ENCODE measurements around the gene PMVK.

PMVK gene

GRCh38 chr1:154951901-154952657, 15.6 kb upstream of the PMVK start:
- in situ Hi-C loops (cut with MboI; ENCODE audit: low sequenced_read_pairs): no loop called here

DNA sequence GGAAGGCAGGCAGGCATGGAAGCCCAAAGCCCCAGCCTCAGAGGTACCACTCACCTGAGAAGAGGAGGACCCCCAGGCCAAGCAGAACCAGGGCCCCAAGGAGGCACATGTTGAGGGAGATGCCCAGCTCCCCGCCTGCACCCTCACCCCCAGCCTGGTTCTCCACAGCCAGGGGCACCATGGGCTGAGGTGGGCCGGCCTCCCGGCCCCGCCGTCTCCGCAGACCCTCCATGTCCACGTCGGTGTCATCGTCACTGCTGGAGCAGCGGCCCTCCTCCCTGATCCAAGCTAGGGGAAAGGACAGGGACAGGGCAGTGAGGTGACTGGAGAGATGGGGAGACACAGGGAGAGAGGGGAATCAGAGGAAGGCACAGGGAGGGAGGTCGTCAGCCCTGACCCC, 11.6 kb upstream of the PMVK start:
- in situ Hi-C loops (cut with MboI; ENCODE audit: low sequenced_read_pairs): no loop called here

DNA sequence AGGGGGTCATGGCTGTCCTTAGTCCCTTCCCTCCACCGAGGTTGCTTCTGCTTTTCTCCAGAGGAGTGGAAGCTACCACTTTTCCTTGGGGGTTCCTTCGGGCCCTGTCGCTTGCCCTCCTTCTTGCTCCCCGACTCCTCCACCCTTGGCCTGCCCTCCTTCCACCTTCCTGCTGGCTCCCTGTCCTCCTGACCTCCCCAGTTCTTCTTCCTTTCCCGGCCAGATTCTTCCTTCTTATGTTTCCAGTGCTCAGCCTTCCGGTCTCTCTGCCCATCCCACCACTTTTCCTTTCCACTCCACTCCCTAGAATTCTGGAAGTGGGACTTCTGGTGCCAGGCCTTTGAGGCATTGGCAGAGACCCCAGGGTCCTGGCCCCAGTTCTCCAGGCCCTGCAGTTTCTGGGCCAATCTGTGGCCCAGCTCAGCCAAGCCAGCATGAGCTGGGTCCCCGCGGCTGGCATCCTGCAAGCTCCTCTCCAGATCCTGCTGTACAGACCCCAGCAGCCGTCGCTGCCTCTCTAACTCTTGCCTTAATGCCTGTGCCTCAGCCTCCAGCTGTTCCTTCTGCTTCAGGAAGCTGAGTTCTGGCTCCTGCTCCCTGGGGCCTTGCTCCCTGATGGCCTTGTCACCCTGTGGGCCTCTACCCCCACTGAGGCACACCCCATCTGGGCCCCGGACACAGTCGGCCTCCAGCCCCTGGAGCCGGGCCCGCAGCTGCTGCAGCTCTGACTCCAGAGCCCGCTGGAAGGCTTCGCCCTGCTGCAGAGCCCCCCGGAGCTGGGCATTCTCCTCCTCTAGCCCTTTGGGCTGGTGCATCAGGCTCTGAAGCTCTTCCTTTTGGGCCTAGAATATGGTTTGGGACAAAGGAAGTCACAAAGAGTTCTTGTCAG, 9.7 kb upstream of the PMVK start:
- in situ Hi-C loops (cut with MboI; ENCODE audit: low sequenced_read_pairs): no loop called here

GRCh38 chr1:154945160-154945961, 8.8 kb upstream of the PMVK start:
- in situ Hi-C loops (cut with MboI; ENCODE audit: low sequenced_read_pairs): no loop called here

- in situ Hi-C loops (cut with MboI; ENCODE audit: low sequenced_read_pairs): no loop called here
Measured at GRCh38 chr1:154944401-154945159, 8.1 kb upstream of the PMVK start.

GRCh38 chr1:154943649-154944400, 7.3 kb upstream of the PMVK start:
- in situ Hi-C loops (cut with MboI; ENCODE audit: low sequenced_read_pairs): no loop called here

- in situ Hi-C loops (cut with MboI; ENCODE audit: low sequenced_read_pairs): no loop called here
Measured at GRCh38 chr1:154941333-154942013, 5.0 kb upstream of the PMVK start.

- in situ Hi-C loops (cut with MboI; ENCODE audit: low sequenced_read_pairs): no loop called here
Measured at GRCh38 chr1:154940651-154941194, 4.2 kb upstream of the PMVK start.

- in situ Hi-C loops (cut with MboI; ENCODE audit: low sequenced_read_pairs): no loop called here
Measured at GRCh38 chr1:154940213-154940560, 3.7 kb upstream of the PMVK start.

GRCh38 chr1:154938604-154939399, 2.3 kb upstream of the PMVK start:
- in situ Hi-C loops (cut with MboI; ENCODE audit: low sequenced_read_pairs): no loop called here

DNA sequence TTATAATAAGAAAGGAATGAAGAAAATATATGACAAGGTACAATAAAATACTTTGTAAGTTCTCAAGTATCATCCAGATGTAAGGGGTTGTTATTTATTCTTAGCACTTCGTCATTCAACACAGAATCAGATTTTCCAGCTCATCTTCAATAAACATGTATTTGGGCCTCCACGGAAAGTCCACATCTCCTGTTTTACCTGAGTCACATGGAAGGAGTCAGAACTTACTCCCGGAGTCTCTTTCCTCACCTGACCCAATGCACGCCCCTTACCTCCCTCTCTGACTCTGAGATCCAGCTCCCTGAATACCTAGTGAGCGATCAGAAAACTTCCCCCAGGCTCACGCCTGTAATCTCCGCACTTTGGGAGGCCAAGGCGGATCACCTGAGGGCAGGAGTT, 1.5 kb upstream of the PMVK start:
- in situ Hi-C loops (cut with MboI; ENCODE audit: low sequenced_read_pairs): no loop called here

DNA sequence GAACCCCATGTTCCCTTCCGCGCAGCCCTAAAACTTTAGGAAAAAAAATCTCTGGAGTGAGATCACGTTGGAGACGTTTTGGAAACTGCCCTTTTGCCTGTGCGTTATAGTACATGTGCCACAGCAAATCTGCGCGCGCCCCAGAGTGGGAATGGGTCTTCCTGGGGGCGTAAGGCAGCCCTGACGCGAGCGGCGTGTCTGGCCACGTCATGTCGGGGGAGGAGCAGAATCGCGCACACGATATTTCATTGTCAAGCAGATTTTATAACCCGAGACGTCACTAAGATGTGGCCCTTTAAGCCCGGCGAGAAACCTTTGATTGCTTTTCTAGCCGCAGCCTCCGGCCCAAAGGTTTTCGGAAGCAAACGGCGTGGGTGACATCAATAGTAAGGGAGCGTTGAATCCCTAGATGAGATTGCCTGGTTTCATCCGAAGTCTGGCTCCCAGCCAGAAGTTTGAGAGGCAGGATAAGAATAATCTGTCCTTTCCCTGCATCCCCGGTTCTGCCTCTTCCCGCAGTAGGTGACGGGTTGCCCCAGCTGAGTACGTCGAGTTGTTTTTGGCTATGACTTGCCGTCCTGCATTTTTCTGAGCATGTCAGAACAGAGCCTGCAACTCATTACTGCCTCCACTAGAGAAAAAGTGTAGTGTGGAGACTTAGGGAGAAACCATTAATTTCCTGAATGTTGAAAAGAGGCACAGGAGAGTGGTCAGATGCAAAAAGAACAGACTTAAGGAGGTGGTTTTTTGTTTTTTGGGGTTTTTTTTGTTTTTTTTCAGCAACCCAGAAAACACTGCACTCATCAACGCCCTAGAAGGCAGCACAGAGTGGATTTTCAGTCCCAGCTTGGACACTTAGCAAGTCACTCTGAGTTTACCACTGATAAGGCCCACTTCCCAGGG, 817 bp upstream of the PMVK start:
- in situ Hi-C loops (cut with MboI; ENCODE audit: low sequenced_read_pairs): no loop called here

DNA sequence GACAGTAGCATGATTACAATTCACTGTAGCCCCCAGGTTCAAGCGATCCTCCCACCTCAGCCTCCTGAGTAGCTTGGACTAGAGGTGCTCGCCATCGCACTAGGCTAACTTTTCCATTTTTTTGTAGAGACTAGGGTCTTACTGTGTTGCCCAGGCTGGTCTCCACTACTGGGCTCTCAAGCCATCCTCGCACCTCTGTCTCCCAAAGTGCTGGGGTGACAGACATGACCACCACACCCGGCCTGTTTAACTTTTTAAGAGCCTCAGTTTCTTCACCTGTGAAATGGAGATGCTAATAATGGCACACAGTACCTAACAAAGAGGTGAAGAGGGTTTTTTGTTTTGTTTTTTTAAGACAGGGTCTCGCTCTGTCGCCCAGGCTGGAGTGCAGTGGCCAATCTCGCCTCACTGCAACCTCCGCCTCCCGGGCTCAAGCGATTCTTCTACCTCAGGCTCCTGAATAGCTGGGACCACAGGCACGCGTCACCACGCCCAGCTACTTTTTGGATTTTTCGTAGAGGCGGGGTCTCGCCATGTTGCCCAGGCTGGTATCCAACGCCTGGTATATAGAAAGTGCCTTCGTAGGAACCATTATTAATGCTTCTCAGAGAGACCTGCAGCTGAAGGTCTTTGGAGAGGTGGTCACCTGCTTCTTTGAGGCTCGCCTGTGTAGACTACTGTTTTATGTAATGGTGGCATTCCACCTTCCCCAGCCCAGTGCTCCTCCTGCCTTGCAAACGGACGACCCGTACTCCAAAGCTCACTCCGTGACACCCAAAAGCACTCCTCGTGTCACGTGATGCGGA, 567 bp downstream of the PMVK start:
- in situ Hi-C loops (cut with MboI; ENCODE audit: low sequenced_read_pairs): no loop called here

GRCh38 chr1:154934358-154934948, 2.1 kb downstream of the PMVK start:
- in situ Hi-C loops (cut with MboI; ENCODE audit: low sequenced_read_pairs): no loop called here

GRCh38 chr1:154931940-154932487, 4.5 kb downstream of the PMVK start:
- in situ Hi-C loops (cut with MboI; ENCODE audit: low sequenced_read_pairs): no loop called here

- in situ Hi-C loops (cut with MboI; ENCODE audit: low sequenced_read_pairs): no loop called here
Measured at GRCh38 chr1:154926201-154926600, 10.3 kb downstream of the PMVK start.
